Osteocyte (in vitro differentiated cells): ENCODE results near the gene HSD17B4. TPM values are rescaled to one million over a fixed set of nuclear protein-coding genes. Genes with fewer than 3 reads are reported as not detected.

Experiments used
- DNase-seq: peaks from one replicate; pipeline ENCODE4 v3.0.0; 2021; ENCODE audit warnings: mixed read lengths; ENCODE audit not compliant: unreplicated experiment; ENCODE audit errors: extremely low spot score
- H3K27ac Mint-ChIP-seq: one replicate; pipeline ENCODE4 v1.8.0; 2021; ENCODE audit warnings: mild to moderate bottlenecking, mixed read lengths; ENCODE audit not compliant: unreplicated experiment
- H3K27me3 Mint-ChIP-seq: one replicate; pipeline ENCODE4 v1.8.0; 2021; ENCODE audit warnings: mixed read lengths; ENCODE audit not compliant: unreplicated experiment
- H3K36me3 Mint-ChIP-seq: one replicate; pipeline ENCODE4 v1.8.0; 2021; ENCODE audit warnings: mixed read lengths; ENCODE audit not compliant: unreplicated experiment
- H3K4me1 Mint-ChIP-seq: one replicate; pipeline ENCODE4 v1.8.0; 2021; ENCODE audit warnings: mixed read lengths; ENCODE audit not compliant: unreplicated experiment
- H3K4me3 Mint-ChIP-seq: one replicate; pipeline ENCODE4 v1.8.0; 2021; ENCODE audit warnings: mild to moderate bottlenecking, moderate library complexity, mixed read lengths; ENCODE audit not compliant: unreplicated experiment
- H3K9me3 Mint-ChIP-seq: one replicate; pipeline ENCODE4 v1.8.0; 2021; ENCODE audit warnings: mixed read lengths; ENCODE audit not compliant: unreplicated experiment
- total RNA-seq: library from RNA; stranded (reverse); gene quantifications from 2 replicates; pipeline ENCODE4 v1.2.1, GENCODE V29; 2021
- TF ChIP-seq, protein P1 (sequence below): fragments of 200-600 bp; sonication (generic); IDR thresholded peaks from 2 replicates; pipeline ENCODE4 v1.5.0; 2021; ENCODE audit warnings: antibody characterized with exemption, mild to moderate bottlenecking, moderate library complexity

Gene HSD17B4
- total RNA-seq, 1 donor from 2014 or later: 100 TPM

- no peak for DNase-seq
- Mint-ChIP-seq H3K4me3 (no peak overlapping the region), H3K27me3 (no peaks in the 10 kb centered on the region), H3K9me3 (no peaks in the 10 kb centered on the region), H3K36me3 (peaks cover 34% of the 10 kb centered on the region), H3K27ac (no peak overlapping the region), H3K4me1 (no peaks in the 10 kb centered on the region)
- TF ChIP-seq, protein P1, sequence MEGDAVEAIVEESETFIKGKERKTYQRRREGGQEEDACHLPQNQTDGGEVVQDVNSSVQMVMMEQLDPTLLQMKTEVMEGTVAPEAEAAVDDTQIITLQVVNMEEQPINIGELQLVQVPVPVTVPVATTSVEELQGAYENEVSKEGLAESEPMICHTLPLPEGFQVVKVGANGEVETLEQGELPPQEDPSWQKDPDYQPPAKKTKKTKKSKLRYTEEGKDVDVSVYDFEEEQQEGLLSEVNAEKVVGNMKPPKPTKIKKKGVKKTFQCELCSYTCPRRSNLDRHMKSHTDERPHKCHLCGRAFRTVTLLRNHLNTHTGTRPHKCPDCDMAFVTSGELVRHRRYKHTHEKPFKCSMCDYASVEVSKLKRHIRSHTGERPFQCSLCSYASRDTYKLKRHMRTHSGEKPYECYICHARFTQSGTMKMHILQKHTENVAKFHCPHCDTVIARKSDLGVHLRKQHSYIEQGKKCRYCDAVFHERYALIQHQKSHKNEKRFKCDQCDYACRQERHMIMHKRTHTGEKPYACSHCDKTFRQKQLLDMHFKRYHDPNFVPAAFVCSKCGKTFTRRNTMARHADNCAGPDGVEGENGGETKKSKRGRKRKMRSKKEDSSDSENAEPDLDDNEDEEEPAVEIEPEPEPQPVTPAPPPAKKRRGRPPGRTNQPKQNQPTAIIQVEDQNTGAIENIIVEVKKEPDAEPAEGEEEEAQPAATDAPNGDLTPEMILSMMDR: no peak
These were observed 80.3 kb downstream of the HSD17B4 start for GRCh38 chr5:119532637-119533036.

- Mint-ChIP-seq H3K4me3 (no peak overlapping the region), H3K36me3 (peaks cover 31% of the 10 kb centered on the region), H3K4me1 (no peaks in the 10 kb centered on the region), H3K9me3 (no peaks in the 10 kb centered on the region), H3K27ac (no peak overlapping the region), H3K27me3 (no peaks in the 10 kb centered on the region)
- TF ChIP-seq, protein P1: no peak
- no peak for DNase-seq
These were observed 85.4 kb downstream of the HSD17B4 start for GRCh38 chr5:119537704-119538103.

GRCh38 chr5:119541716-119542115 is 89.4 kb downstream of the HSD17B4 start:
- TF ChIP-seq, protein P1: no peak
- Mint-ChIP-seq H3K9me3 (no peaks in the 10 kb centered on the region), H3K27ac (no peak overlapping the region), H3K4me3 (no peak overlapping the region), H3K27me3 (no peaks in the 10 kb centered on the region), H3K36me3 (peaks cover 20% of the 10 kb centered on the region), H3K4me1 (no peaks in the 10 kb centered on the region)
- DNase-seq: no peak

- Mint-ChIP-seq H3K4me1 (no peaks in the 10 kb centered on the region), H3K9me3 (peaks cover 3% of the 10 kb centered on the region), H3K27me3 (no peaks in the 10 kb centered on the region), H3K36me3 (no peaks in the 10 kb centered on the region), H3K27ac (no peak overlapping the region), H3K4me3 (no peak overlapping the region)
- no peak for DNase-seq
- TF ChIP-seq, protein P1: no peak
These were observed 99.5 kb downstream of the HSD17B4 start for GRCh38 chr5:119551819-119552218.

GRCh38 chr5:119554597-119554996 is 102.3 kb downstream of the HSD17B4 start:
- DNase-seq: no peak
- H3K4me1 Mint-ChIP-seq: no peaks in the 10 kb centered on the region
- H3K27me3 Mint-ChIP-seq: no peaks in the 10 kb centered on the region
- no peak overlapping the region for H3K27ac Mint-ChIP-seq
- H3K4me3 Mint-ChIP-seq: no peak overlapping the region
- peaks cover 14% of the 10 kb centered on the region for H3K9me3 Mint-ChIP-seq
- TF ChIP-seq, protein P1: no peak
- H3K36me3 Mint-ChIP-seq: no peaks in the 10 kb centered on the region
